T-helper 17 cell (primary cell): ENCODE data around the gene GMCL2. TPM values are rescaled to one million over a fixed set of nuclear protein-coding genes. Genes with fewer than 3 reads are reported as not detected.
A peak's percentile ranks its signal among the peaks of the same experiment; 100 is the strongest.

Source experiments
- ATAC-seq: fragments of 150-1000 bp; cut with Tn5 transposase; 2 replicates; pipeline ENCODE4 v1.10.0; 2021; ENCODE audit warnings: mild to moderate bottlenecking, moderate library complexity
- DNase-seq, 3 donors: peaks; one replicate each; pipeline versions ENCODE4 v3.0.0 to v3.0.0-alpha.2; 2020 to 2021
- H3K9me3 ChIP-seq: one replicate; pipeline ENCODE4 v1.7.0; 2013; ENCODE audit warnings: low read length, mild to moderate bottlenecking; ENCODE audit not compliant: control insufficient read depth, poor library complexity, severe bottlenecking
- H3K27ac Mint-ChIP-seq: one replicate; pipeline ENCODE4 v1.8.0; 2022; ENCODE audit warnings: mild to moderate bottlenecking, moderate library complexity, mixed read lengths
- H3K27me3 Mint-ChIP-seq: one replicate; pipeline ENCODE4 v1.8.0; 2022; ENCODE audit warnings: mixed read lengths
- H3K36me3 Mint-ChIP-seq: one replicate; pipeline ENCODE4 v1.8.0; 2022; ENCODE audit warnings: low read depth, mixed read lengths
- H3K4me1 Mint-ChIP-seq: one replicate; pipeline ENCODE4 v1.8.0; 2022; ENCODE audit warnings: mild to moderate bottlenecking, mixed read lengths
- H3K4me3 Mint-ChIP-seq: one replicate; pipeline ENCODE4 v1.8.0; 2022; ENCODE audit warnings: mild to moderate bottlenecking, moderate library complexity, mixed read lengths
- total RNA-seq, 4 donors: library from RNA in 2 of 4; stranded (reverse) in 2 of 4; gene quantifications; one replicate each; pipeline ENCODE4 v1.2.3 and lab custom pipeline; 2022 to 2026

Gene GMCL2
- total RNA-seq, 2 donors from 2014 or later, result not detected

GRCh38 chr5:178216088-178216534 is 28.9 kb upstream of the GMCL2 start:
- ATAC-seq (no peak), DNase-seq (no peak)
- H3K9me3 ChIP-seq, result no peaks in the 10 kb centered on the region
- peaks cover 5% of the 10 kb centered on the region for H3K36me3 Mint-ChIP-seq
- no peaks in the 10 kb centered on the region for H3K27me3 Mint-ChIP-seq
- H3K4me3 Mint-ChIP-seq, result no peak overlapping the region
- peaks cover 25% of the 10 kb centered on the region for H3K4me1 Mint-ChIP-seq
- peak overlapping the region; percentile 45 for H3K27ac Mint-ChIP-seq

- no peak for ATAC-seq
Observed at GRCh38 chr5:178215280-178216002, 28.3 kb upstream of the GMCL2 start.

GRCh38 chr5:178214160-178214803 is 27.1 kb upstream of the GMCL2 start:
- H3K9me3 ChIP-seq, result no peaks in the 10 kb centered on the region
- H3K4me3 Mint-ChIP-seq, result no peak overlapping the region
- H3K36me3 Mint-ChIP-seq, result peaks cover 5% of the 10 kb centered on the region
- peaks cover 23% of the 10 kb centered on the region for H3K4me1 Mint-ChIP-seq
- H3K27me3 Mint-ChIP-seq, result no peaks in the 10 kb centered on the region
- ATAC-seq (no peak), DNase-seq (no peak)
- H3K27ac Mint-ChIP-seq, result peak overlapping the region; percentile 81

More at GRCh38 chr5:178215280-178216002, 28.3 kb upstream of the GMCL2 start:
- H3K27ac Mint-ChIP-seq, result no peak overlapping the region
- H3K4me1 Mint-ChIP-seq, result peaks cover 18% of the 10 kb centered on the region
- DNase-seq, result no peak
- no peaks in the 10 kb centered on the region for H3K27me3 Mint-ChIP-seq
- no peaks in the 10 kb centered on the region for H3K9me3 ChIP-seq
- peaks cover 5% of the 10 kb centered on the region for H3K36me3 Mint-ChIP-seq
- no peak overlapping the region for H3K4me3 Mint-ChIP-seq

- Mint-ChIP-seq H3K4me3 (no peak overlapping the region), H3K36me3 (peaks cover 5% of the 10 kb centered on the region), H3K27me3 (no peaks in the 10 kb centered on the region), H3K4me1 (peaks cover 28% of the 10 kb centered on the region), H3K27ac (peak overlapping the region; percentile 81)
- no peak for DNase-seq
- ATAC-seq, result no peak
- H3K9me3 ChIP-seq, result no peaks in the 10 kb centered on the region
Observed at GRCh38 chr5:178213748-178214151, 26.6 kb upstream of the GMCL2 start.

- peaks cover 27% of the 10 kb centered on the region for H3K4me1 Mint-ChIP-seq
- peak overlapping the region; percentile 81 for H3K27ac Mint-ChIP-seq
Observed at GRCh38 chr5:178213003-178213461, 25.9 kb upstream of the GMCL2 start.

GRCh38 chr5:178212241-178213002 is 25.3 kb upstream of the GMCL2 start:
- no peaks in the 10 kb centered on the region for H3K9me3 ChIP-seq
- Mint-ChIP-seq H3K27ac (peak overlapping the region; percentile 81), H3K4me3 (no peak overlapping the region), H3K4me1 (peaks cover 29% of the 10 kb centered on the region), H3K27me3 (no peaks in the 10 kb centered on the region), H3K36me3 (peaks cover 5% of the 10 kb centered on the region)
- ATAC-seq (no peak), DNase-seq (no peak)

More at GRCh38 chr5:178213003-178213461, 25.9 kb upstream of the GMCL2 start:
- Mint-ChIP-seq H3K4me3 (no peak overlapping the region), H3K36me3 (peaks cover 5% of the 10 kb centered on the region), H3K27me3 (no peaks in the 10 kb centered on the region)
- ATAC-seq (no peak), DNase-seq (no peak)
- H3K9me3 ChIP-seq, result no peaks in the 10 kb centered on the region

- Mint-ChIP-seq H3K4me1 (peaks cover 36% of the 10 kb centered on the region), H3K36me3 (peaks cover 7% of the 10 kb centered on the region), H3K4me3 (peak overlapping the region; percentile 19), H3K27me3 (no peaks in the 10 kb centered on the region), H3K27ac (no peak overlapping the region)
- no peaks in the 10 kb centered on the region for H3K9me3 ChIP-seq
- ATAC-seq, result no peak
- no peak for DNase-seq
Observed at GRCh38 chr5:178211095-178212048, 24.2 kb upstream of the GMCL2 start.

GRCh38 chr5:178210686-178211085 is 23.5 kb upstream of the GMCL2 start:
- peaks cover 10% of the 10 kb centered on the region for H3K36me3 Mint-ChIP-seq
- peak overlapping the region; percentile 47 for H3K27ac Mint-ChIP-seq
- H3K4me1 Mint-ChIP-seq, result peaks cover 41% of the 10 kb centered on the region
- H3K27me3 Mint-ChIP-seq, result no peaks in the 10 kb centered on the region
- no peaks in the 10 kb centered on the region for H3K9me3 ChIP-seq
- ATAC-seq, result no peak
- DNase-seq, result no peak
- no peak overlapping the region for H3K4me3 Mint-ChIP-seq

GRCh38 chr5:178210073-178210535 is 22.9 kb upstream of the GMCL2 start:
- ATAC-seq, result no peak
- no peaks in the 10 kb centered on the region for H3K27me3 Mint-ChIP-seq
- no peaks in the 10 kb centered on the region for H3K9me3 ChIP-seq
- no peak overlapping the region for H3K4me3 Mint-ChIP-seq
- DNase-seq, result no peak
- H3K4me1 Mint-ChIP-seq, result peaks cover 39% of the 10 kb centered on the region
- H3K27ac Mint-ChIP-seq, result peak overlapping the region; percentile 47
- peaks cover 10% of the 10 kb centered on the region for H3K36me3 Mint-ChIP-seq

GRCh38 chr5:178209334-178210072 is 22.3 kb upstream of the GMCL2 start:
- ATAC-seq (no peak), DNase-seq (no peak)
- peaks cover 37% of the 10 kb centered on the region for H3K4me1 Mint-ChIP-seq
- H3K4me3 Mint-ChIP-seq, result peak overlapping the region; percentile 47
- H3K9me3 ChIP-seq, result no peaks in the 10 kb centered on the region
- peak overlapping the region; percentile 47 for H3K27ac Mint-ChIP-seq
- H3K36me3 Mint-ChIP-seq, result peaks cover 10% of the 10 kb centered on the region
- no peaks in the 10 kb centered on the region for H3K27me3 Mint-ChIP-seq

GRCh38 chr5:178208540-178209227 is 21.5 kb upstream of the GMCL2 start:
- H3K27me3 Mint-ChIP-seq, result no peaks in the 10 kb centered on the region
- H3K9me3 ChIP-seq, result no peaks in the 10 kb centered on the region
- H3K36me3 Mint-ChIP-seq, result peaks cover 13% of the 10 kb centered on the region
- peaks cover 38% of the 10 kb centered on the region for H3K4me1 Mint-ChIP-seq
- DNase-seq (no peak), ATAC-seq (no peak)
- peak overlapping the region; percentile 82 for H3K27ac Mint-ChIP-seq
- no peak overlapping the region for H3K4me3 Mint-ChIP-seq
